ENCODE measurements around the gene PSMD8. TPM values are rescaled to one million over a fixed set of nuclear protein-coding genes. Genes with fewer than 3 reads are reported as not detected.

The PSMD8 gene
- total RNA-seq, 1 donor from 2014 or later, result 128 TPM

- no peaks in the 10 kb centered on the region for H3K4me1 Mint-ChIP-seq (ENCODE audit: low read depth)
- no peak for TF ChIP-seq CTCF (IDR thresholded peaks at IDR 0.05; ENCODE audit: unreplicated experiment)
Measured at GRCh38 chr19:38399537-38399936, 25.2 kb downstream of the PSMD8 start.

GRCh38 chr19:38400361-38400760, 26.0 kb downstream of the PSMD8 start:
- no peak for DNase-seq (ENCODE audit: low spot score, unreplicated experiment)
- Mint-ChIP-seq H3K36me3 (ENCODE audit: insufficient read depth) (peaks cover 6% of the 10 kb centered on the region), H3K4me1 (ENCODE audit: low read depth) (no peaks in the 10 kb centered on the region), H3K9me3 (ENCODE audit: low read depth) (no peaks in the 10 kb centered on the region), H3K4me3 (ENCODE audit: low read depth) (no peak overlapping the region), H3K27me3 (peaks cover 31% of the 10 kb centered on the region), H3K27ac (no peak overlapping the region)
- no peak for TF ChIP-seq CTCF (IDR thresholded peaks at IDR 0.05; ENCODE audit: unreplicated experiment)

More at GRCh38 chr19:38399537-38399936, 25.2 kb downstream of the PSMD8 start:
- Mint-ChIP-seq H3K27ac (no peak overlapping the region), H3K27me3 (peaks cover 31% of the 10 kb centered on the region), H3K36me3 (ENCODE audit: insufficient read depth) (peaks cover 11% of the 10 kb centered on the region), H3K9me3 (ENCODE audit: low read depth) (no peaks in the 10 kb centered on the region), H3K4me3 (ENCODE audit: low read depth) (no peak overlapping the region)
- no peak for DNase-seq (ENCODE audit: low spot score, unreplicated experiment)

GRCh38 chr19:38401148-38401547, 26.8 kb downstream of the PSMD8 start:
- H3K36me3 Mint-ChIP-seq (ENCODE audit: insufficient read depth), result peaks cover 6% of the 10 kb centered on the region
- no peaks in the 10 kb centered on the region for H3K9me3 Mint-ChIP-seq (ENCODE audit: low read depth)
- no peak overlapping the region for H3K4me3 Mint-ChIP-seq (ENCODE audit: low read depth)
- no peak for DNase-seq (ENCODE audit: low spot score, unreplicated experiment)
- peaks cover 31% of the 10 kb centered on the region for H3K27me3 Mint-ChIP-seq
- TF ChIP-seq CTCF (IDR thresholded peaks at IDR 0.05; ENCODE audit: unreplicated experiment), result no peak
- no peak overlapping the region for H3K27ac Mint-ChIP-seq
- H3K4me1 Mint-ChIP-seq (ENCODE audit: low read depth), result no peaks in the 10 kb centered on the region

- H3K4me3 Mint-ChIP-seq (ENCODE audit: low read depth), result peak overlapping the region; percentile 78
- peaks cover 25% of the 10 kb centered on the region for H3K27me3 Mint-ChIP-seq
- peak overlapping the region; percentile 76 for H3K27ac Mint-ChIP-seq
- no peak for TF ChIP-seq CTCF (IDR thresholded peaks at IDR 0.05; ENCODE audit: unreplicated experiment)
- H3K9me3 Mint-ChIP-seq (ENCODE audit: low read depth), result no peaks in the 10 kb centered on the region
- H3K4me1 Mint-ChIP-seq (ENCODE audit: low read depth), result no peaks in the 10 kb centered on the region
- peaks cover 2% of the 10 kb centered on the region for H3K36me3 Mint-ChIP-seq (ENCODE audit: insufficient read depth)
- no peak for DNase-seq (ENCODE audit: low spot score, unreplicated experiment)
Measured at GRCh38 chr19:38402623-38402966, 28.2 kb downstream of the PSMD8 start.

- TF ChIP-seq CTCF (IDR thresholded peaks at IDR 0.05; ENCODE audit: unreplicated experiment), result peak; percentile 100
- peak; percentile 98 for DNase-seq (ENCODE audit: low spot score, unreplicated experiment)
- peaks cover 3% of the 10 kb centered on the region for H3K36me3 Mint-ChIP-seq (ENCODE audit: insufficient read depth)
- H3K27ac Mint-ChIP-seq, result peak within 1 kb of the TSS; percentile 76
- peak within 1 kb of the TSS; percentile 78 for H3K4me3 Mint-ChIP-seq (ENCODE audit: low read depth)
- H3K27me3 Mint-ChIP-seq, result peaks cover 25% of the 10 kb centered on the region
- no peaks in the 10 kb centered on the region for H3K9me3 Mint-ChIP-seq (ENCODE audit: low read depth)
- no peaks in the 10 kb centered on the region for H3K4me1 Mint-ChIP-seq (ENCODE audit: low read depth)
Measured at GRCh38 chr19:38402967-38403674, 28.8 kb downstream of the PSMD8 start, which contains the start of gene FAM98C. Gene FAM98C, plus strand, starts transcription at chr19:38403093. Its CDS starts 61 bp downstream, at chr19:38403154.
